SK-N-SH (cell line): ENCODE data around the gene PSTPIP1.

Experiments
- CHD2 ChIP-seq: fragments of 150-350 bp; IDR thresholded peaks from 2 replicates; pipeline ENCODE4 v1.6.1; 2018; ENCODE audit warnings: low read length; ENCODE audit not compliant: partially characterized antibody
- EP300 ChIP-seq, 2 experiments: IDR thresholded peaks; 2 replicates each; pipeline versions ENCODE4 v1.4.0 to v1.6.1; 2012; ENCODE audit warnings: borderline replicate concordance in 1 of 2, low read depth in 1 of 2, low read length in 1 of 2
- EZH2phosphoT487 ChIP-seq: fragments of 200-600 bp; sonication (generic); IDR thresholded peaks from 2 replicates; pipeline ENCODE4 v1.6.1; 2017; ENCODE audit warnings: low read depth, mixed run types, mild to moderate bottlenecking, antibody characterized with exemption, moderate library complexity, borderline replicate concordance
- FOSL2 ChIP-seq: IDR thresholded peaks from 2 replicates; pipeline ENCODE4 v1.4.0; 2012; ENCODE audit warnings: low read depth, mild to moderate bottlenecking, moderate library complexity, borderline replicate concordance
- GABPA ChIP-seq: IDR thresholded peaks from 2 replicates; pipeline ENCODE4 v1.4.0; 2012; ENCODE audit warnings: low read depth, mild to moderate bottlenecking
- GATA2 ChIP-seq: sonication (generic); formaldehyde crosslinking; IDR thresholded peaks from 2 replicates; pipeline ENCODE4 v1.5.0; 2020; ENCODE audit warnings: mild to moderate bottlenecking, missing genetic modification reagents
- JUND ChIP-seq: IDR thresholded peaks from 2 replicates; pipeline ENCODE4 v1.4.0; 2012
- MXI1 ChIP-seq: IDR thresholded peaks from 2 replicates; pipeline ENCODE4 v1.6.1; 2012; ENCODE audit warnings: mild to moderate bottlenecking, low read depth, low read length, improper control_type of control experiment
- POLR2AphosphoS5 ChIP-seq: IDR thresholded peaks from 2 replicates; pipeline ENCODE4 v1.6.1; 2012; ENCODE audit warnings: low read depth, low read length
- RAD21 ChIP-seq: IDR thresholded peaks from 2 replicates; pipeline ENCODE4 v1.6.1; 2012; ENCODE audit warnings: mild to moderate bottlenecking, low read length
- RCOR1 ChIP-seq: fragments of 150-350 bp; IDR thresholded peaks from 2 replicates; pipeline ENCODE4 v1.6.1; 2017; ENCODE audit warnings: antibody characterized with exemption, low read length
- YY1 ChIP-seq: IDR thresholded peaks from 2 replicates; pipeline ENCODE4 v1.4.0; 2012; ENCODE audit warnings: low read depth, mild to moderate bottlenecking
- TF ChIP-seq, protein P1 (sequence below): fragments of 200-600 bp; sonication (generic); IDR thresholded peaks from 2 replicates; pipeline ENCODE4 v1.6.1; 2017; ENCODE audit warnings: antibody characterized with exemption, mild to moderate bottlenecking, moderate library complexity
- TF ChIP-seq, protein P2 (sequence below): IDR thresholded peaks from 2 replicates; pipeline ENCODE4; 2012

DNA sequence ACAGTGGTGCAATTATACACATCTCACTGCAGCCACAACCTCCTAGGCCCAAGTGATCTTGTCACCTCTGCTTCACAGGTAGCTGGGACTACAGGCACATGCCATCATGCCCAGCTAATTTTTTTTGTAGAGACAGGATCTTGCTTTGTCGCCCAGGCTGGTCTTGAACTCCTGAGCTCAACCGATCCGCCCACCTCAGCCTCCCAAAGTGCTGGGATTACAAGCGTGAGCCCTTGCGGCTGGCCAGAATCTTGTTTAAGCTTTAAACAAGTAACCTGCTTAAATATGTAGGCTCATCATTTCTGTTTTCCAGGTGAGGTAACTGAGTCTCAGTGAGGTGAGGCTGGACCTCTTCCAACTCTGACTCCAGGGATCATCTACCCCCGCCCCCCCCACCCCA, 7.7 kb upstream of the PSTPIP1 start:
- TF ChIP-seq, protein P1, sequence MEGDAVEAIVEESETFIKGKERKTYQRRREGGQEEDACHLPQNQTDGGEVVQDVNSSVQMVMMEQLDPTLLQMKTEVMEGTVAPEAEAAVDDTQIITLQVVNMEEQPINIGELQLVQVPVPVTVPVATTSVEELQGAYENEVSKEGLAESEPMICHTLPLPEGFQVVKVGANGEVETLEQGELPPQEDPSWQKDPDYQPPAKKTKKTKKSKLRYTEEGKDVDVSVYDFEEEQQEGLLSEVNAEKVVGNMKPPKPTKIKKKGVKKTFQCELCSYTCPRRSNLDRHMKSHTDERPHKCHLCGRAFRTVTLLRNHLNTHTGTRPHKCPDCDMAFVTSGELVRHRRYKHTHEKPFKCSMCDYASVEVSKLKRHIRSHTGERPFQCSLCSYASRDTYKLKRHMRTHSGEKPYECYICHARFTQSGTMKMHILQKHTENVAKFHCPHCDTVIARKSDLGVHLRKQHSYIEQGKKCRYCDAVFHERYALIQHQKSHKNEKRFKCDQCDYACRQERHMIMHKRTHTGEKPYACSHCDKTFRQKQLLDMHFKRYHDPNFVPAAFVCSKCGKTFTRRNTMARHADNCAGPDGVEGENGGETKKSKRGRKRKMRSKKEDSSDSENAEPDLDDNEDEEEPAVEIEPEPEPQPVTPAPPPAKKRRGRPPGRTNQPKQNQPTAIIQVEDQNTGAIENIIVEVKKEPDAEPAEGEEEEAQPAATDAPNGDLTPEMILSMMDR: no peak
- TF ChIP-seq CHD2 (no peak), YY1 (no peak), FOSL2 (no peak), MXI1 (no peak), RCOR1 (no peak), POLR2AphosphoS5 (no peak), GATA2 (CRISPR knock-in tag) (no peak), EZH2phosphoT487 (no peak), EP300 (IDR thresholded peaks at IDR 0.05; ENCODE audit: borderline replicate concordance in 1 of 2, low read depth in 1 of 2, low read length in 1 of 2) (no peak), RAD21 (no peak), JUND (no peak), GABPA (no peak)
- TF ChIP-seq, protein P2, sequence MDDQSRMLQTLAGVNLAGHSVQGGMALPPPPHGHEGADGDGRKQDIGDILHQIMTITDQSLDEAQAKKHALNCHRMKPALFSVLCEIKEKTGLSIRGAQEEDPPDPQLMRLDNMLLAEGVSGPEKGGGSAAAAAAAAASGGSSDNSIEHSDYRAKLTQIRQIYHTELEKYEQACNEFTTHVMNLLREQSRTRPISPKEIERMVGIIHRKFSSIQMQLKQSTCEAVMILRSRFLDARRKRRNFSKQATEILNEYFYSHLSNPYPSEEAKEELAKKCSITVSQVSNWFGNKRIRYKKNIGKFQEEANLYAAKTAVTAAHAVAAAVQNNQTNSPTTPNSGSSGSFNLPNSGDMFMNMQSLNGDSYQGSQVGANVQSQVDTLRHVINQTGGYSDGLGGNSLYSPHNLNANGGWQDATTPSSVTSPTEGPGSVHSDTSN: no peak
